Right kidney (tissue), 9 donors: ENCODE results near the gene TMEM132C.
"Not testable (repeated sequence)": the region's sequence is repeated elsewhere in the genome, so short reads cannot be mapped to it uniquely, and the experiment has no call there.

Experiments used
- DNase-seq: peaks from one replicate; pipeline ENCODE4 v3.0.0-alpha.2; 2016
- long read RNA-seq, 8 donors: transcript quantifications; one replicate each; lab custom pipeline, GENCODE V29; 2026

Gene TMEM132C
- long read RNA-seq, donor 1, result 0 reads
- long read RNA-seq, donor 2, result 0 reads
- long read RNA-seq, donor 3, result 0 reads
- long read RNA-seq, donor 4, result 0 reads
- long read RNA-seq, donor 5, full-length matches to known transcripts, result 1 of 1 reads
- long read RNA-seq, donor 5, partial matches to known transcripts, result 0 of 1 reads
- long read RNA-seq, donor 5, other reads (novel, unspliced or antisense), result 0 of 1 reads
- long read RNA-seq, donor 6, result 0 reads
- long read RNA-seq, donor 7, result 0 reads
- long read RNA-seq, donor 8, result 0 reads

GRCh38 chr12:128267131-128267622 is at the start of gene TMEM132C:
Gene TMEM132C, plus strand, starts transcription at chr12:128267170. Its CDS starts 233 bp downstream, at chr12:128267403.
- no peak for DNase-seq

GRCh38 chr12:128224226-128224625 is 42.7 kb upstream of the TMEM132C start:
- DNase-seq, result no peak

GRCh38 chr12:128228581-128228980 is 38.4 kb upstream of the TMEM132C start:
- DNase-seq, result no peak

GRCh38 chr12:128235635-128236417 is 31.1 kb upstream of the TMEM132C start:
- DNase-seq, result no peak

- DNase-seq, result no peak
Observed at GRCh38 chr12:128236525-128236924, 30.4 kb upstream of the TMEM132C start.

- DNase-seq, result no peak
Observed at GRCh38 chr12:128240745-128241144, 26.2 kb upstream of the TMEM132C start.

GRCh38 chr12:128245121-128245520 is 21.8 kb upstream of the TMEM132C start:
- no peak for DNase-seq

- DNase-seq, result no peak
Observed at GRCh38 chr12:128245905-128246304, 21.1 kb upstream of the TMEM132C start.

- no peak for DNase-seq
Observed at GRCh38 chr12:128250096-128250495, 16.9 kb upstream of the TMEM132C start.

GRCh38 chr12:128253829-128254228 is 13.1 kb upstream of the TMEM132C start:
- DNase-seq, result not testable (repeated sequence)

- DNase-seq, result no peak
Observed at GRCh38 chr12:128258866-128259555, 8.0 kb upstream of the TMEM132C start.

GRCh38 chr12:128259556-128260070 is 7.4 kb upstream of the TMEM132C start:
- peak; percentile 36 for DNase-seq

GRCh38 chr12:128261757-128262156 is 5.2 kb upstream of the TMEM132C start:
- no peak for DNase-seq

- no peak for DNase-seq
Observed at GRCh38 chr12:128265566-128265965, 1.4 kb upstream of the TMEM132C start.

- DNase-seq, result no peak
Observed at GRCh38 chr12:128266086-128266485, 884 bp upstream of the TMEM132C start.

GRCh38 chr12:128266541-128267130 is 334 bp upstream of the TMEM132C start:
- DNase-seq, result peak; percentile 55

GRCh38 chr12:128267651-128268378 is 845 bp downstream of the TMEM132C start:
- peak; percentile 39 for DNase-seq

GRCh38 chr12:128268379-128268995 is 1.5 kb downstream of the TMEM132C start:
- peak; percentile 51 for DNase-seq

GRCh38 chr12:128269181-128269591 is 2.2 kb downstream of the TMEM132C start:
- DNase-seq, result peak; percentile 27

GRCh38 chr12:128276471-128276870 is 9.5 kb downstream of the TMEM132C start:
- no peak for DNase-seq

- DNase-seq, result no peak
Observed at GRCh38 chr12:128286970-128287369, 20.0 kb downstream of the TMEM132C start.
